ENCODE results near the gene NOP58. TPM values are rescaled to one million over a fixed set of nuclear protein-coding genes. Genes with fewer than 3 reads are reported as not detected.
"Not testable (repeated sequence)": the region's sequence is repeated elsewhere in the genome, so short reads cannot be mapped to it uniquely, and the experiment has no call there.

The NOP58 gene
- total RNA-seq, 1 donor from 2014 or later: 86.2 TPM

DNA sequence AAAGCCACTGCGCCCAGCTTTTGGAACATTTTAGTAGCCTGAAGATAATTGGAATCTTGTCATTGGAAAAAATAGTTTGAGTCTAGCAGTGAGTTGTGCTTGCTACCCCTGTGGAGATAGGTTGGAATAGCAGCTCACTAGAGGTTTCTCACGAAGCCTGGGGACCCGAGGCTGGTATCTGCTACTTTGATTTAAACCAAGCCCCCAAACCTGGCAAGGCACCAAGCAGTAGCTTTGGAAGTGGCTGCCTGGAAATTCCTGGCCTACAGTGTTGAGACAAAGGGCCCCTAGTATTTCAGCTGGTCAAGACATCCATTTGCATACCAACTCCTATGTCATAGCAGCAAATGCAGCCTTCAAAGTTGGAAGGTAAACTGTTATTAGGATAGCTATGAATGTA, 42.1 kb downstream of the NOP58 start:
- DNase-seq: peak; percentile 11

DNA sequence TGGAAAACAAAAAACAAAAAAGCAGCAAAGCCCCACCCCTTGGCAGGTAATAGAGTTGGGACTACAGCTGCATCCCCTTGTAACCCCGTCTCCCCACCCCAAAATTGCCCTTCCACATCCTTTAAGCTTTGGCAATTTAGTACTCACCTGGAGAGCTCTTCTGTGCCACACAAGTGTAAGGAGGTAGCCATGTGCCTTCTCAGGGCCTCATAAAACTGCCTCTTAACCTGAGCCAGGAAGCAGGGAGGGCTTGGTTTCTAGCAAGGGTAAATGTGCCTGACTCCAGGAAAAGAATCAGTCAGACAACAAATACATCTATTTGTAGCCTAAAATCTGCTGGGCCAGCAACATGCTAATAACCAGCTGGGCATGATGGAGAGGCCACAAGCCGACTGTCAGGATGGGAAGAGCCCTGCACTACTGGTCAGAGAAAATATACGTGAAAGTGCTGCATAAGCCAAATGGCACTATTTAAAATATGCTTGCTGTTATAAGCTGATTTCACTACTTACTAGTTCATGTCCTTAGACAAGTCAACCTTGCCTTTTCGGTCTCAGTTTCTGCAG, 46.3 kb downstream of the NOP58 start:
- no peak for DNase-seq

DNA sequence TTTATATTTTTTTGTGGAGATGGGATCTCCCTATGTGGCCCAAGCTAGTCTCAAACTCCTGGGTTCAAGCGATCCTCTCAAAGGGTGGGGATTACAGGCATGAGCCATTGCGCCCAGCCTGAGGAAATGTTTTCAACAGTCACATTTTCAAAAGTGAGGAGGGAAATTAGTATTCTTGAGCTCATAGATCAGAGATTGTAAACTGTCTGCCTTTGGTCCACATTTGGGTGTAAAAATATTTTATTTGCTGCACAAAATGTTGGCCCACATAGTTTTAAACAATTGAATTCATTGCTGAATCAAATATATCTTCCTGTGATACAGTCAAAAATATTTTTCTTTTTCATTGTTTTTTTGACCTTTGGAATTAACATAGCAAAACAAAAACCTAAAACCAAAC, 48.6 kb downstream of the NOP58 start:
- DNase-seq: no peak

DNA sequence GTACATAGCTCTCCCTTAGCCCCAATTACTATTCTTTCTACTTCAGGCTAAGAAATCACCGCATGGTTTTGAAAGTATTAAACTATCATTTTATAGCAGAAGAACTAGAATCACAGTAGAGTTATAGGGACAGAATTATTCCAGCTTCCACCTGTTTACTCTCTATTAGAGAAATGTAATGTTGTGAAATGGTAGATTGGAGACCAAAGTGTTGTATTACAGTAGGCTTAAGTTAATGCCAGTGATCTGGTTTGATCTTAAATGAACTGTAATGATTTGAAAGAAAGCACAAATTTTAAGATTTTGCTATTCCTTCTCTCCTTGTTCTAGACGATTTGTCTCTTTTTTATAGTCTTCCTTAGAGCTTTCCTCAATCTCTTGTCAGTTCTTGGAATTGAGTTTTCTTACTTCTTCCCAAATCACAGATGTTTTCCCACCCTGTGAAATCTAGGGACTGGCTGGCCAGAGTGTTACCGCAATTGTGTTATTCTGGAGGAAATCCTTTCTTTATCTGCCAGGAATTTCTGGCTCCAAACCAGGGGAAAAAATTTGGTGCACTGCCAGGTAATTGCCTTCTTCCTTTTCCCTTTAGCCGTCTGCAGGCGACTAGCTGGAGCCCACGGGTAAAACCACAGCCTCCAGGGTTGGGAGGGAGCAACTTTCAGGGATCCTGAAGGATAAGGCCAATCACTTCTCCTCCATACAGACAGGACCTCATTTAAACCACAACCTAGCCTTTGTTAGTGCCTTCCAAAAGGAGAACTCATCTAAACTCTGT, 51.7 kb downstream of the NOP58 start:
- peak; percentile 86 for DNase-seq

DNA sequence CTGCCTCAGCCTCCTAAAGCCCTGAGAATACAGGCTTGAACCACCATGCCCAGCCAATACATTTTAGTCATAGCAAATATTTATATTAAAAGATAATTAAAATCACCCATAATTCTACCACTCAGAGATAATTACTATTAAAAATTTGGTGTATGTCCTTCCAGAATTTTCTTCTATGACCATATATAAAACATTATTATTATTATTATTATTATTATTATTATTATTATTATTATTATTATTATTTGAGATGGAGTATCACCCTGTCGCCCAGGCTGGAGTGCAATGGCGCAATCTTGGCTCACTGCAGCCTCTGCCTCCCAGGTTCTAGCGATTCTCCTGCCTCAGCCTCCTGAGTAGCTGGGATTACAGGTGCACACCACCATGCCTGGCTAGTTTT, 54.8 kb downstream of the NOP58 start:
- DNase-seq: not testable (repeated sequence)

DNA sequence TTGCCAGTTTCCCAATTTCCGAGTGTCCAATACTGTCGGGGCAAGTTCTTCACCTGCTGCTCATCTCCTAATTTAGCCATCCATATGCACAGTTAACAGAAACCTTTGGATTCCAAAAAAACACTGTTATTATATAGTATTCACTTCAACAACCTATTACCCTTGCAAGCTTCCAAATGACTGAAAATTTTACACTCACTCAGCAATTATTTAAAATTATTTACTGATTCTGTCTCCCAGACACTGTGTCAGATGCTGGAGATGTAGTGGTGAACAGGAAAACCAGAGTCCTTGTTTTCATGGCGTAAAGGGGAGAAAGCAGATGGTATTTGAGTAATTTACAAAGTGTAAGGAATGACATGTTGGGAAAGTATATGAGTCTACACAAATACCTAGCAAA, 56.9 kb downstream of the NOP58 start:
- DNase-seq: no peak

DNA sequence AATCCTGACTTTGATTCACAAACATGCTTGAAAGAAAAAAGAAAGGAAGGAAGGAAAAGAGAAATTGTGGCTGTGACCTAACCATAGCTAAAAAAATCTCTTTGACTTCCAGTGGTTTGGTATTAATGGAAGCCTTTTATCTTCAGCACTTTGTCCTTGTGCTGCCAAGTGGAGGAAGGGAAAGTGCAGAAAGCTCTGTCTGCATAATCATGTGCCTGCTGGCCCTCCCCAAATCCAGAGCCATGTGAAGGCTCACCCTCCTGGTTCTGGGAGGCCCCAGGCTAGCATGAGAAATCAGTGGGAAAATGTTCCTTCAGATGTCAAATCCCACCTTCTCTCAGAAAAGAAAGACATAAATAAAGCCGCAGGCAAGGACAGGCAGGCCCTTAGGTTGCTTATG, 62.3 kb downstream of the NOP58 start:
- DNase-seq: no peak

DNA sequence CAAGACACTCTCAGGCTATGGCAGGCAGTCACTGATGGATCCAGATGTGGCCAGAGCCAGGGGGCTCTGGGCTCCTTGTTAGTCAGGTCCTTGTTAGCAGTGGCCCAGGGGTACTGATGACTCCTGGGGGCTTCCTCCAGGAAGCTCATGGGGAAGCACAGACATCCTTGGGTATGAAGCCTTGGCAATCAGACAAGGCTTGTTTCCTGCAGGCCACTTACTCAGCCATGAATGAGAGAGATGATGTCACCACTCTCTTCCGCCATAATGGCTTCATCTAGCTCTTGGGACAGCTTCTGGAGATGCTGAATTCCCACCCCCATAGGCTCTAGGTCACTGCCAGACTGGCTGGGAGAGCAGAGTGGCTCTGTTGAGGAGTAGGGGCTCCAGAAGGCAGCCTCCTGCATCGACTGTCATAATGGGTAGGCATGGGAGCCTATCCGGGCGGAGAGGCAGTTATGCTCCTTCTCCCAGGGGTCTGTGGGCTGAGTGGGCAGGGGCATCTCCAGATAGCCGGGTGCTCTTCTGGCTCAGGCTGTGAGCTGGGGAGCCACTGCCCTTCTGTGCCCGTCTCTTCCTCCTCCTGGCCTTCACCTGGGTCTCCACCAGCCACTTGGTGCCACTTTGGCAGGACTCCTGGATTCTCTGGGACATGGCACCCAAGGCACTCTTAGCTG, 70.4 kb downstream of the NOP58 start:
- DNase-seq: no peak

DNA sequence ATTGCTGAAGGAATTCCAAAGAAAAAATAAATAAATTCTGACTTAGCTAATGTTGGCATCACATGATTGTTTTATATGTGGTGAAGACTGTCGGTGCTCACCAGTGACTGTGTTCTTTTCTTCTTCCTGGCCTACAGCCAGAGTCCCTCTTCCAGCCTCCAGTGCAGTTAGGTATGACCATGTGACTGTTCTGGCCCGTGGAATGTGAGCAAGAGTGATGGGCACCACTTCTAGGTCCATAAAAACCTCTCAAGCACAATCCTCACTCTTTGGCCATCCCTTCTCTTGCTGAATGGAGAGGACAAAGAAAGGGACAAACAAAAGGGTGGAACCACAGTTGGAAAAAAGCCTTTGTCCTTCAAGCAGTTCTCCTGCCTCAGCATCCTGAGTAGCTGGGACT, 71.6 kb downstream of the NOP58 start:
- no peak for DNase-seq

DNA sequence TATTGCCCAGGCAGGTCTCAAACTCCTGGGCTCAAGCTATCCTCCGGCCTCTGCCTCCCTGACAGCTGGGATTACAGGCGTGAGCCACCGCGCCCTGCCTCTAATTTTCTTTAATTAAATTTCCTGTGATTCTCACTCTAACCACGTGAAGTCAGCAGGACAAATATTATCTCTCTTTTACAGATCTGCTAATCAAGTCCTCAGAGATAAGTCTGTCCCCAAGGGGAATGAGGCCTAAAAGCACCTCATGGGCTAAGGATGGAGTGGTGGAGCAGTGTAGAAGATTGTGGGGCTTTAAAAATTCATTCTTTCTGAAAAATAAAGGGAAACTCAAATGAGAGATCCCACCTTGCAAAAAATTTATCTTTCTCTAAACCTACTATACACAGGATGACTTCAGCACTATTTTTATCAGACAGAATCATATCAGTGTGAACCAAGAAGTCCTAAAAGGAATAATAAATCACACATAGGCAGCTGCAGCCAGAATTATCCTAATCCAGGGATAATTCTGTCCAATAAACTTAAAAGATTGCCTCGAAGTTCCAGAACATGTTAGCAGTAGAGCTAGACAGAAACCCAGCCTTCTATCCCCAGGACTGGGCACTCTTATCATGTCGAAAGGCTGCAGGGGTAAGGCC, 72.3 kb downstream of the NOP58 start:
- DNase-seq: no peak

DNA sequence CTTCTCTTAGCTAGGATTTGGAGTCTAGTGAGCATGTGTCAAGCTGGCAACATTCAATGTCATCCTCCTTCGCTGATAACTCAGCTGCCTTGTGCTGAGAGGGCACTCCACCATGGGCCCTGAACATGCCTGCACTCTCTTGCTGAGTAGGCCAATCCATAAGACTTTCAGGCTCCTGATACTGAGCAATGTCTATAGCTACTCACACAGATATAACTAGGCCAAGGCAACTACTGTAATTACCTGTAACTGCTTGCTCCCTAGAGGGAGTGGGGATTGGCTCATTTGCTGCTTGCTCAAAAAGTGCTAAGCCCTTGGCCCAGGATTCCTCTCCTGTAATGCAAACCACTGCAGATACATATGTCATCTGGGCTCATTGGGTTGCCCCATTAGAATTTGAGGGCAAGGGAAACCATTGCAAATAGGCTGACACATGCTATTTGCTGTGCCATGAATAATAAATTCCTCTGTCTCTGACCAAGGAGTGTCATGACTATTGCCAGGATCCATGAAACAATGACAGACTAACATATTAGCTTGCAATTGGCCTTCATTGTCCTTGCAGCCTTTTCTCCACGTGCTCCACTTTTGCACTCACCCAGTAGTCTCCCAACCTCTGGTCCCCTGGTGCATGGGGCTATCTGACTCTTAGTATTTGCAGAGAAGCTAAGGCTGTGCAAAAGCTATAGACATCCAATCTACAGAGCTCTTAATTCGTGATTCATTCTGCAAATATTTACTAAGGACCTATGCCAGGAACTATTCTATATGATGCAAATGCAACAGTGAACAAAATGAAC, 73.7 kb downstream of the NOP58 start:
- no peak for DNase-seq

DNA sequence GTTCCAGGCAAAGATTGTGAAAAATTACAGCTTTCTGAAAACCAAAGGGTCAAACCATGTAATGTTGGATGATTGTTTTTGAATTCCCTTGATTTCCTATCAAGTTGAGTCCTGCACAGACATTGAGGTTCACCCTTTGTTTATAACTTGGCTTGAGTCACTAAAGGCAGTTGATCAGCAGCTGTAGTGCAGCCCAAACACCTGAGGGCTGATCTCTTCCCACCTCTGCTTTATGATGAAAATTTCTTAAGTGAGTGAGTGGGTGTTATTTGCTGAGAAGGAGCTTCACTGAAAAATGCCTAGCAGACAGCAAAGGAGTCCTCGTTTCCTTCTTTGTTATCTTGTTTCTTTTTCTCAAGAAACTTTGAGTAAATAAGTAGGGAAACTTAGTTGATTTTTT, 78.6 kb downstream of the NOP58 start:
- no peak for DNase-seq

DNA sequence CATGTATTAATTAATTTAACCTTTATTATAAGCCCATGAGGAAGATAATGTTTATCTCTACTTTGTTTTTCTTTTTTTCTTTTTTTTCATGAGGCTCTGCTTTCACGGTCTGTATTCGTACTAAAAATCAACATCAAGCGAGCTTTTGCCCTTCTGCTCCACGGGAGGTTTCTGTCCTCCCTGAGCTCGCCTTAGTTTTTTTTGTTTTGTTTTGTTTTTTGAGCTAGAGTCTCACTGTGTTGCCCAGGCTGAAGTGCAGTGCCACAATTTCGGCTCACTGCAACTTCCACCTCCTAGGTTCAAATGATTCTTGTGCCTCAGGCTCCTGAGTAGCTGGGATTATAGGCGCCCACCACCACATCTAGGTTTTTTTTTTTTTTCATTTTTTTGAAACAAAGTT, 80.6 kb downstream of the NOP58 start:
- no peak for DNase-seq

Small RNA genes within 50 kb of the gene (small RNA-seq; reads per million reads assigned to genes)
- gene AC079354.2 (ENCODE audit: low replicate concordance): not detected
- not detected for gene RF00575 (ENCODE audit: low replicate concordance)
- gene RN7SL753P (ENCODE audit: low replicate concordance): not detected
- 4.6 reads per million, percentile 92 among the genes with 10 or more reads in this experiment for gene SNORD11 (ENCODE audit: low replicate concordance)
- 24.0 reads per million, percentile 95 among the genes with 10 or more reads in this experiment for gene SNORD11B (ENCODE audit: low replicate concordance)
- 41.0 reads per million, percentile 96 among the genes with 10 or more reads in this experiment for gene SNORD70 (ENCODE audit: low replicate concordance)

Other genes starting within 250 kb of the NOP58 start
- gene FZD7, start 231.9 kb upstream of the NOP58 start, total RNA-seq: 27.1 TPM
- gene KIAA2012, start 192.5 kb upstream of the NOP58 start, total RNA-seq: 0.21 TPM
- 79.7 TPM for gene SUMO1, start 27.2 kb upstream of the NOP58 start, total RNA-seq
- gene BMPR2, start 110.6 kb downstream of the NOP58 start, total RNA-seq: 49.5 TPM